HG02884 (cell line): ENCODE results near the gene DBX2.
"Not testable (repeated sequence)": the region's sequence is repeated elsewhere in the genome, so short reads cannot be mapped to it uniquely, and the experiment has no call there.

Source experiments
- ATAC-seq: cut with Tn5 transposase; IDR thresholded peaks from one replicate; pipeline ENCODE4 v1.9.1; 2021; ENCODE audit warnings: mild to moderate bottlenecking, moderate library complexity; ENCODE audit not compliant: unreplicated experiment

The DBX2 gene

GRCh38 chr12:45050751-45051571 is at the start of gene DBX2:
Gene DBX2, minus strand, starts transcription at chr12:45051099. Its CDS starts 172 bp downstream, at chr12:45050927.
- ATAC-seq, result no peak

GRCh38 chr12:45098766-45099165 is 47.9 kb upstream of the DBX2 start:
- ATAC-seq, result no peak

- ATAC-seq, result not testable (repeated sequence)
These were observed 44.5 kb upstream of the DBX2 start for GRCh38 chr12:45095417-45095816.

GRCh38 chr12:45093051-45093450 is 42.2 kb upstream of the DBX2 start:
- no peak for ATAC-seq

- ATAC-seq, result no peak
These were observed 38.6 kb upstream of the DBX2 start for GRCh38 chr12:45089411-45090075.

- ATAC-seq, result no peak
These were observed 37.7 kb upstream of the DBX2 start for GRCh38 chr12:45088608-45089007.

- not testable (repeated sequence) for ATAC-seq
These were observed 33.3 kb upstream of the DBX2 start for GRCh38 chr12:45084248-45084647.

- no peak for ATAC-seq
These were observed 26.4 kb upstream of the DBX2 start for GRCh38 chr12:45077251-45077650.

- ATAC-seq, result no peak
These were observed 25.6 kb upstream of the DBX2 start for GRCh38 chr12:45076417-45077026.

- ATAC-seq, result no peak
These were observed 24.8 kb upstream of the DBX2 start for GRCh38 chr12:45075587-45076282.

GRCh38 chr12:45065125-45065626 is 14.3 kb upstream of the DBX2 start:
- ATAC-seq, result no peak

GRCh38 chr12:45060976-45061375 is 10.1 kb upstream of the DBX2 start:
- no peak for ATAC-seq

- no peak for ATAC-seq
These were observed 750 bp upstream of the DBX2 start for GRCh38 chr12:45051572-45052125.

- ATAC-seq, result no peak
These were observed 768 bp downstream of the DBX2 start for GRCh38 chr12:45049912-45050750.

- no peak for ATAC-seq
These were observed 8.3 kb downstream of the DBX2 start for GRCh38 chr12:45042599-45042998.

- no peak for ATAC-seq
These were observed 9.9 kb downstream of the DBX2 start for GRCh38 chr12:45040977-45041376.

- no peak for ATAC-seq
These were observed 11.1 kb downstream of the DBX2 start for GRCh38 chr12:45039757-45040156.

GRCh38 chr12:45034861-45035265 is 16.0 kb downstream of the DBX2 start:
- ATAC-seq, result no peak

GRCh38 chr12:45017916-45018315 is 33.0 kb downstream of the DBX2 start:
- ATAC-seq, result no peak

GRCh38 chr12:45014396-45014795 is 36.5 kb downstream of the DBX2 start:
- no peak for ATAC-seq
